CD14-positive monocyte (primary cell): ENCODE measurements around the gene FBLIM1. TPM values are rescaled to one million over a fixed set of nuclear protein-coding genes. Genes with fewer than 3 reads are reported as not detected.
"Not testable (repeated sequence)": the region's sequence is repeated elsewhere in the genome, so short reads cannot be mapped to it uniquely, and the experiment has no call there.

Source experiments
- DNase-seq, 3 donors: peaks; one replicate each; pipeline ENCODE4 v3.0.0-alpha.2; 2011 to 2022
- H2AFZ ChIP-seq: 2 replicates; pipeline ENCODE4 v1.6.0; 2012; ENCODE audit warnings: mild to moderate bottlenecking, low read depth, low read length, inconsistent platforms; ENCODE audit not compliant: insufficient read depth, poor library complexity, severe bottlenecking
- H3K27ac ChIP-seq, 2 donors: 1 replicate in 1 of 2; 2 replicates in 1 of 2; pipeline ENCODE4 v1.5.1; 2012 to 2013; ENCODE audit warnings: low read length in 2 of 2, control low read depth in 1 of 2, inconsistent platforms in 1 of 2, low read depth in 1 of 2, mild to moderate bottlenecking in 1 of 2
- H3K27me3 ChIP-seq, 2 donors: one replicate each; pipeline versions ENCODE4 v1.6.0 to v1.6.1; 2011 to 2013; ENCODE audit warnings: low read length in 2 of 2; ENCODE audit not compliant: control insufficient read depth in 2 of 2, insufficient read depth in 2 of 2
- H3K36me3 ChIP-seq, 2 donors: replicated peaks in 1 of 2; 1 replicate in 1 of 2; 2 replicates in 1 of 2; pipeline versions ENCODE4 v1.5.1 to v1.6.1; 2012 to 2013; ENCODE audit warnings: low read length in 2 of 2, control low read depth in 1 of 2, inconsistent platforms in 1 of 2, mild to moderate bottlenecking in 1 of 2; ENCODE audit not compliant: insufficient read depth in 2 of 2, control insufficient read depth in 1 of 2
- H3K4me1 ChIP-seq, 2 donors: 1 replicate in 1 of 2; 2 replicates in 1 of 2; pipeline versions ENCODE4 v1.5.1 to v1.6.1; 2012 to 2013; ENCODE audit warnings: low read length in 2 of 2, control low read depth in 1 of 2, inconsistent platforms in 1 of 2, mild to moderate bottlenecking in 1 of 2, moderate library complexity in 1 of 2; ENCODE audit not compliant: insufficient read depth in 2 of 2, control insufficient read depth in 1 of 2
- H3K4me2 ChIP-seq: replicated peaks from 2 replicates; pipeline ENCODE3; 2012; ENCODE audit warnings: low read length, moderate library complexity, mild to moderate bottlenecking; ENCODE audit not compliant: poor library complexity, severe bottlenecking; ENCODE audit errors: extremely low read depth
- H3K4me3 ChIP-seq, 3 experiments: fragments of 200-600 bp in 1 of 3; sonication (generic) in 1 of 3; replicated peaks in 1 of 3; 1 replicate in 2 of 3; 2 replicates in 1 of 3; pipeline ENCODE4 v1.5.1; 2011 to 2013; ENCODE audit warnings: low read length in 3 of 3, mild to moderate bottlenecking in 3 of 3, control low read depth in 2 of 3, low read depth in 2 of 3, inconsistent platforms in 1 of 3, moderate library complexity in 1 of 3
- H3K79me2 ChIP-seq: 2 replicates; pipeline ENCODE4 v1.6.0; 2012; ENCODE audit warnings: mild to moderate bottlenecking, control low read depth, inconsistent platforms, low read length, moderate library complexity; ENCODE audit not compliant: insufficient read depth
- H3K9ac ChIP-seq: 2 replicates; pipeline ENCODE4 v1.6.0; 2017; ENCODE audit warnings: low read length, mild to moderate bottlenecking; ENCODE audit not compliant: insufficient read depth, poor library complexity, severe bottlenecking
- H3K9me3 ChIP-seq, 2 donors: replicated peaks in 1 of 2; 1 replicate in 1 of 2; 2 replicates in 1 of 2; pipeline versions ENCODE4 v1.5.1 to v1.6.1; 2012 to 2013; ENCODE audit warnings: low read length in 2 of 2, control low read depth in 1 of 2; ENCODE audit not compliant: control insufficient read depth in 1 of 2, insufficient read depth in 1 of 2
- H4K20me1 ChIP-seq: 2 replicates; pipeline ENCODE4 v1.6.0; 2012; ENCODE audit warnings: mild to moderate bottlenecking, low read length, control low read depth, moderate library complexity; ENCODE audit not compliant: insufficient read depth
- H3K27ac Mint-ChIP-seq, 7 donors: one replicate each; pipeline ENCODE4 v1.8.0; 2020; ENCODE audit warnings: mild to moderate bottlenecking in 7 of 7, mixed read lengths in 7 of 7, moderate library complexity in 6 of 7, inconsistent platforms in 2 of 7
- H3K27me3 Mint-ChIP-seq, 3 donors: one replicate each; pipeline ENCODE4 v1.8.0; 2021 to 2022; ENCODE audit warnings: low read depth in 3 of 3, mild to moderate bottlenecking in 3 of 3, mixed read lengths in 3 of 3, moderate library complexity in 3 of 3, inconsistent platforms in 1 of 3
- H3K36me3 Mint-ChIP-seq, 2 donors: one replicate each; pipeline ENCODE4 v1.8.0; 2020; ENCODE audit warnings: mixed read lengths in 2 of 2, inconsistent platforms in 1 of 2, mild to moderate bottlenecking in 1 of 2
- H3K4me1 Mint-ChIP-seq: one replicate; pipeline ENCODE4 v1.8.0; 2020; ENCODE audit warnings: mild to moderate bottlenecking, mixed read lengths
- H3K4me3 Mint-ChIP-seq, 2 donors: one replicate each; pipeline ENCODE4 v1.8.0; 2020; ENCODE audit warnings: mild to moderate bottlenecking in 2 of 2, mixed read lengths in 2 of 2, moderate library complexity in 1 of 2
- H3K9me3 Mint-ChIP-seq, 7 donors: one replicate each; pipeline ENCODE4 v1.8.0; 2020 to 2022; ENCODE audit warnings: mixed read lengths in 7 of 7, mild to moderate bottlenecking in 6 of 7, moderate library complexity in 6 of 7, inconsistent platforms in 2 of 7
- CTCF ChIP-seq: fragments of 200-600 bp; IDR thresholded peaks from one replicate; pipeline ENCODE4 v1.8.0; 2022; ENCODE audit warnings: antibody characterized with exemption, mild to moderate bottlenecking
- WGBS: methylation state at CpG from one replicate; pipeline ENCODE4 v1.1.5; 2013; ENCODE audit warnings: missing lambda C conversion rate; ENCODE audit not compliant: insufficient coverage; 5-methylcytosine and 5-hydroxymethylcytosine counted together
- intact Hi-C, 2 donors: fragments of 100-400 bp; cut with micrococcal nuclease; formaldehyde crosslinking; loops; one replicate each; pipeline versions ENCODE4 v1.15.0 to v1.15.1; 2023
- polyA plus RNA-seq, 3 donors: library from polyadenylated mRNA; depleted of rRNA in 1 of 3; unstranded in 2 of 3; stranded (reverse) in 1 of 3; fragments of 300-500 nt in 2 of 3; fragments of >200 nt in 1 of 3; fragmentation: Illumina TruSeq in 2 of 3; gene quantifications; 1 replicate in 2 of 3; 2 replicates in 1 of 3; pipeline ENCODE4 v1.2.3, GENCODE V29; 2012 to 2021

Gene FBLIM1
- polyA plus RNA-seq, 3 donors: not detected

GRCh38 chr1:15825800-15826199, 67.2 kb downstream of the FBLIM1 start:
- peaks cover 0 to 1% (median 0%) of the 10 kb centered on the region in 3 donors for H3K27me3 Mint-ChIP-seq
- H3K4me1 Mint-ChIP-seq: peaks cover 43% of the 10 kb centered on the region
- Histone ChIP-seq H3K79me2 (peaks cover 22% of the 10 kb centered on the region), H2AFZ (no peak overlapping the region), H3K27me3 (no peaks in the 10 kb centered on the region), H3K36me3 (no peaks in the 10 kb centered on the region), H3K4me2 (peak overlapping the region; percentile 39), H4K20me1 (no peaks in the 10 kb centered on the region), H3K4me1 (peaks cover 49 to 63% of the 10 kb centered on the region in 2 donors), H3K4me3 (peak overlapping the region in 1 of 3 experiments; percentile 28), H3K9me3 (no peaks in the 10 kb centered on the region), H3K27ac (peak overlapping the region in 1 of 2 donors; percentile 73), H3K9ac (no peak overlapping the region)
- DNase-seq: peak; percentile 62 to 80 (median 62)
- no peak for TF ChIP-seq CTCF
- peaks cover 0 to 2% (median 0%) of the 10 kb centered on the region in 7 donors for H3K9me3 Mint-ChIP-seq
- peaks cover 0 to 2% of the 10 kb centered on the region in 2 donors for H3K36me3 Mint-ChIP-seq
- intact Hi-C loops: no loop called here
- H3K27ac Mint-ChIP-seq: peak overlapping the region in 5 of 7 donors; percentile 78 to 85 (median 83)
- H3K4me3 Mint-ChIP-seq: no peak overlapping the region

GRCh38 chr1:15826810-15827507, 68.4 kb downstream of the FBLIM1 start:
- H3K4me1 Mint-ChIP-seq: peaks cover 55% of the 10 kb centered on the region
- no peak overlapping the region for H2AFZ ChIP-seq
- H3K9me3 Mint-ChIP-seq: peaks cover 0 to 1% (median 0%) of the 10 kb centered on the region in 7 donors
- H3K9ac ChIP-seq: no peak overlapping the region
- H3K36me3 Mint-ChIP-seq: peaks cover 5 to 6% of the 10 kb centered on the region in 2 donors
- no peaks in the 10 kb centered on the region for H4K20me1 ChIP-seq
- peaks cover 60 to 75% of the 10 kb centered on the region in 2 donors for H3K4me1 ChIP-seq
- no peaks in the 10 kb centered on the region for H3K36me3 ChIP-seq
- no peaks in the 10 kb centered on the region for H3K27me3 ChIP-seq
- intact Hi-C loops: no loop called here
- no peak for TF ChIP-seq CTCF
- peaks cover 0 to 1% (median 0%) of the 10 kb centered on the region in 3 donors for H3K27me3 Mint-ChIP-seq
- no peak overlapping the region for H3K4me3 Mint-ChIP-seq
- no peak overlapping the region for H3K4me2 ChIP-seq
- H3K4me3 ChIP-seq: no peak overlapping the region
- WGBS: 85% methylated on average over 2 of the region's 6 CpGs
- H3K27ac Mint-ChIP-seq: peak overlapping the region in 2 of 7 donors; percentile 13 to 24
- no peak for DNase-seq
- peaks cover 33% of the 10 kb centered on the region for H3K79me2 ChIP-seq
- H3K27ac ChIP-seq: no peak overlapping the region
- no peaks in the 10 kb centered on the region for H3K9me3 ChIP-seq

- H3K4me1 Mint-ChIP-seq: peaks cover 58% of the 10 kb centered on the region
- Histone ChIP-seq H3K4me1 (peaks cover 66 to 81% of the 10 kb centered on the region in 2 donors), H3K79me2 (peaks cover 39% of the 10 kb centered on the region)
- H3K9me3 ChIP-seq, H3K4me2 ChIP-seq, H3K4me3 Mint-ChIP-seq, H4K20me1 ChIP-seq, H3K4me3 ChIP-seq, H3K27me3 Mint-ChIP-seq, H3K9me3 Mint-ChIP-seq, H3K36me3 ChIP-seq, intact Hi-C loops, DNase-seq, H3K9ac ChIP-seq, H3K27ac ChIP-seq, H2AFZ ChIP-seq, H3K27me3 ChIP-seq, H3K36me3 Mint-ChIP-seq: not testable (repeated sequence)
- 100% methylated on average over 4 of the region's 15 CpGs for WGBS
- peak overlapping the region in 1 of 7 donors; percentile 36 for H3K27ac Mint-ChIP-seq
Observed at GRCh38 chr1:15827567-15827966, 69.0 kb downstream of the FBLIM1 start.
